ENCODE results near the gene FOXO3B.
"Not testable (repeated sequence)": the region's sequence is repeated elsewhere in the genome, so short reads cannot be mapped to it uniquely, and the experiment has no call there.

The FOXO3B gene

GRCh38 chr17:18644291-18644690 is 37.8 kb downstream of the FOXO3B start, which contains the start of gene TBC1D28:
Gene TBC1D28 (minus strand): TSS chr17:18644391. CDS start chr17:18641352, 3,039 bp downstream.
- DNase-seq, result not testable (repeated sequence)

GRCh38 chr17:18643124-18643523 is 39.0 kb downstream of the FOXO3B start:
- DNase-seq, result not testable (repeated sequence)

- not testable (repeated sequence) for DNase-seq
Measured at GRCh38 chr17:18638357-18638756, 43.8 kb downstream of the FOXO3B start.

- DNase-seq, result not testable (repeated sequence)
Measured at GRCh38 chr17:18636237-18636636, 45.9 kb downstream of the FOXO3B start.

- not testable (repeated sequence) for DNase-seq
Measured at GRCh38 chr17:18635773-18636172, 46.3 kb downstream of the FOXO3B start.

- DNase-seq, result not testable (repeated sequence)
Measured at GRCh38 chr17:18634550-18635263, 47.4 kb downstream of the FOXO3B start.
